GM11168 (cell line): ENCODE measurements around the gene PTPRO.

Experiments
- in situ Hi-C: fragments of 300-500 bp; cut with MboI; formaldehyde crosslinking; loops from one replicate; pipeline ENCODE4 v1.12.0; 2022; ENCODE audit warnings: low sequenced_read_pairs; ENCODE audit not compliant: unreplicated experiment

PTPRO gene

GRCh38 chr12:15439459-15439858 is 117.2 kb downstream of the PTPRO start:
- in situ Hi-C loops, result no loop called here

- in situ Hi-C loops, result no loop called here
These were observed 120.7 kb downstream of the PTPRO start for GRCh38 chr12:15443050-15443449.

GRCh38 chr12:15443611-15444010 is 121.3 kb downstream of the PTPRO start:
- in situ Hi-C loops, result no loop called here

GRCh38 chr12:15444523-15444922 is 122.2 kb downstream of the PTPRO start:
- in situ Hi-C loops, result no loop called here

- in situ Hi-C loops, result no loop called here
These were observed 124.5 kb downstream of the PTPRO start for GRCh38 chr12:15446807-15447206.

- in situ Hi-C loops, result no loop called here
These were observed 131.3 kb downstream of the PTPRO start for GRCh38 chr12:15453613-15454012.

GRCh38 chr12:15458008-15458407 is 135.7 kb downstream of the PTPRO start:
- in situ Hi-C loops, result no loop called here

GRCh38 chr12:15468911-15469310 is 146.6 kb downstream of the PTPRO start:
- in situ Hi-C loops, result no loop called here

GRCh38 chr12:15469356-15469755 is 147.0 kb downstream of the PTPRO start:
- in situ Hi-C loops, result no loop called here

- in situ Hi-C loops, result no loop called here
These were observed 149.7 kb downstream of the PTPRO start for GRCh38 chr12:15472036-15472435.

- in situ Hi-C loops, result no loop called here
These were observed 152.5 kb downstream of the PTPRO start for GRCh38 chr12:15474766-15475165.

- in situ Hi-C loops, result no loop called here
These were observed 155.5 kb downstream of the PTPRO start for GRCh38 chr12:15477761-15478160.

- in situ Hi-C loops, result no loop called here
These were observed 159.5 kb downstream of the PTPRO start for GRCh38 chr12:15481846-15482245.

- in situ Hi-C loops, result no loop called here
These were observed 163.2 kb downstream of the PTPRO start for GRCh38 chr12:15485466-15485865.

GRCh38 chr12:15486859-15487258 is 164.6 kb downstream of the PTPRO start:
- in situ Hi-C loops, result no loop called here

GRCh38 chr12:15488481-15488880 is 166.2 kb downstream of the PTPRO start:
- in situ Hi-C loops, result no loop called here

GRCh38 chr12:15494329-15495046 is 172.2 kb downstream of the PTPRO start:
- in situ Hi-C loops, result no loop called here

- in situ Hi-C loops, result no loop called here
These were observed 173.4 kb downstream of the PTPRO start for GRCh38 chr12:15495746-15496145.

- in situ Hi-C loops, result no loop called here
These were observed 174.4 kb downstream of the PTPRO start for GRCh38 chr12:15496738-15497137.

- in situ Hi-C loops, result no loop called here
These were observed 175.5 kb downstream of the PTPRO start for GRCh38 chr12:15497671-15498292.

- in situ Hi-C loops, result no loop called here
These were observed 179.9 kb downstream of the PTPRO start for GRCh38 chr12:15502211-15502610.

- in situ Hi-C loops, result no loop called here
These were observed 183.3 kb downstream of the PTPRO start for GRCh38 chr12:15505616-15506015.
